ENCODE measurements around the gene TSKU. TPM values are rescaled to one million over a fixed set of nuclear protein-coding genes. Genes with fewer than 3 reads are reported as not detected.
A peak's percentile ranks its signal among the peaks of the same experiment; 100 is the strongest.

Gene TSKU
- total and polyA plus RNA-seq, 9 of the 15 experiments (the other 6 are each of a cell fraction or from before 2014, with no cell fraction given): 0.60 to 11.9 (median 8.4) TPM

DNA sequence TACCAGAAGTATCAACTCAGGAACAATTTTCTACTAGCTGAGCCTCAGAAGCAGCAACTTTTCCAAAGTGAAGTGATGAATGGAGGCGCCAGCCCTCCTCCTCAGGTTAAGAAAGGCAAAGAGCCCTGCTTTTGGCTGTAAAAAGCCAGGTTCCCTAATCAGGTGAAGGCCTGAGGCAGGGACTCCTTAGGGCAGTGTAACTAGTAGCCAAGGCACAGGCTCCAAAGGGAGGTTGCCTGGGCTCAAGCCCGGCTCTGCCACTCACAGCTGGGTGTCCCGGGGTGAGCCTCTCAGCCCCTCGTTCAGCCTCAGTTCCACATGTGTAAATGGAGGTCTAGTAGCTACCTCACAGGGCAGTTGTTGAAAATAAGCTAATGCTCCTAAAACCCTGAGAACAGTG lies 19.5 kb downstream of the TSKU start:
- H3K4me2 ChIP-seq (ENCODE audit: insufficient read depth, low read length): no peak overlapping the region
- H3K36me3 ChIP-seq (ENCODE audit: control insufficient read depth, insufficient read depth, low read length): peaks cover 6% of the 10 kb centered on the region; the same call in 1 of the 3 replicates
- no peaks in the 10 kb centered on the region for H3K9me3 ChIP-seq (replicated peaks; ENCODE audit: control insufficient read depth, insufficient read depth, low read depth, low read length)
- no peak for ATAC-seq
- TF ChIP-seq XRCC3 (IDR thresholded peaks at IDR 0.05) (no peak), ZNF134 (CRISPR knock-in tag; conservative IDR thresholded peaks at IDR 0.05) (peak; percentile 91)
- no peak overlapping the region for H2AFZ ChIP-seq (ENCODE audit: low read depth, low read length)
- H3K27ac ChIP-seq (ENCODE audit: extremely low read depth, low read depth, low read length): no peak overlapping the region
- peak; percentile 26 for FAIRE-seq
- no peak for DNase-seq (ENCODE audit: extremely low read depth in 1 of 4, low spot score in 3 of 4)
- CTCF ChIA-PET (ENCODE audit: low intra/inter-chr PET ratio): no interaction called here
- no peaks in the 10 kb centered on the region for H3K27me3 ChIP-seq (ENCODE audit: control insufficient read depth in 2 of 2, insufficient read depth in 2 of 2, low read length in 2 of 2)
- peak overlapping the region in 1 of 2 experiments; percentile 53; a peak in 1 of 4 replicates for H3K9ac ChIP-seq (ENCODE audit: insufficient read depth in 1 of 2, low read depth in 2 of 2, low read length in 2 of 2)
- peaks cover 2% of the 10 kb centered on the region for H3K9me1 ChIP-seq (ENCODE audit: control insufficient read depth, insufficient read depth, low read length)
- no TSS peak for BruUV-seq (replicated peaks)
- intact Hi-C loops (cut with micrococcal nuclease): loop anchor here (5.0 kb wide), 1 partner anchor 35 kb away; no protein-coding TSS in a partner anchor
- H3K4me3 ChIP-seq: no peak overlapping the region
- peaks cover 11 to 28% of the 10 kb centered on the region in 2 experiments; a peak in 4 of 5 replicates for H3K4me1 ChIP-seq (replicated peaks in 1 of 2; ENCODE audit: control insufficient read depth in 2 of 2, insufficient read depth in 2 of 2, low read length in 2 of 2)
- WGBS (ENCODE audit: insufficient coverage, low coverage, missing lambda C conversion rate): 57% methylated on average over 4 of the region's 4 CpGs
- H4K20me1 ChIP-seq (replicated peaks; ENCODE audit: control insufficient read depth, insufficient read depth, low read length): no peaks in the 10 kb centered on the region; the same call in 1 of the 2 replicates
- POLR2A ChIA-PET: interaction anchor here (0.6 to 1.6 kb wide), 5 partner anchors 20 to 100 kb away, joined by 3 to 4 read pairs (median 3); no protein-coding TSS in a partner anchor
- in situ Hi-C loops (cut with MboI): no loop called here
- H3K79me2 ChIP-seq (ENCODE audit: control insufficient read depth, insufficient read depth, low read length): no peaks in the 10 kb centered on the region

DNA sequence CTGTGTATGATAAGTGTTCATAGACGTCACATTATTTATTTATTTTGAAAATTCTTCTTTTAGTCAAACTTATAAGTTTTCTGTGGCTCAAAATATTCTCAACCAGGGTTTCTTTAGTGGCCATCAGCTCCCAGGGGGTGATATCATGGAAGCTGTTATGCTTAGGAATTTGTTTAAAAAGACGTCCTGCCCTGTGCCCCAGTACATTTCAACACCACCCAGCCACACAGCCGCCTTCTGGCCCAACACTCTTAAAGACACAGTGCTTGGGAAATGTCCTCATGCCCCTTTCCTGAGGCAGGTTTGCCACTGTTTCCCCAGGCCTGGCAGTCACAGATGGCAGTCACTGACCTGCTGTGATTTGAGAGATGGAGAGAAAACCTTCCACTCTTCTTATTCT lies 19.9 kb downstream of the TSKU start:
- no TSS peak for BruUV-seq (replicated peaks)
- DNase-seq (ENCODE audit: extremely low read depth in 1 of 4, low spot score in 3 of 4) (no peak), FAIRE-seq (no peak), ATAC-seq (no peak)
- no peak overlapping the region for H3K9ac ChIP-seq (ENCODE audit: insufficient read depth in 1 of 2, low read depth in 2 of 2, low read length in 2 of 2)
- peaks cover 2% of the 10 kb centered on the region for H3K9me1 ChIP-seq (ENCODE audit: control insufficient read depth, insufficient read depth, low read length)
- H3K4me2 ChIP-seq (ENCODE audit: insufficient read depth, low read length): no peak overlapping the region
- in situ Hi-C loops (cut with MboI) (no loop called here), intact Hi-C loops (cut with micrococcal nuclease) (loop anchor here (5.0 kb wide), 1 partner anchor 34 kb away; no protein-coding TSS in a partner anchor)
- WGBS (ENCODE audit: insufficient coverage, low coverage, missing lambda C conversion rate): 39% methylated on average over 3 of the region's 3 CpGs
- peaks cover 5% of the 10 kb centered on the region; the same call in 1 of the 3 replicates for H3K36me3 ChIP-seq (ENCODE audit: control insufficient read depth, insufficient read depth, low read length)
- TF ChIP-seq GTF2E2 (tag; IDR thresholded peaks at IDR 0.05) (no peak), EP300 (IDR thresholded peaks at IDR 0.05; ENCODE audit: low read length) (no peak)
- TF ChIP-seq, protein P1, sequence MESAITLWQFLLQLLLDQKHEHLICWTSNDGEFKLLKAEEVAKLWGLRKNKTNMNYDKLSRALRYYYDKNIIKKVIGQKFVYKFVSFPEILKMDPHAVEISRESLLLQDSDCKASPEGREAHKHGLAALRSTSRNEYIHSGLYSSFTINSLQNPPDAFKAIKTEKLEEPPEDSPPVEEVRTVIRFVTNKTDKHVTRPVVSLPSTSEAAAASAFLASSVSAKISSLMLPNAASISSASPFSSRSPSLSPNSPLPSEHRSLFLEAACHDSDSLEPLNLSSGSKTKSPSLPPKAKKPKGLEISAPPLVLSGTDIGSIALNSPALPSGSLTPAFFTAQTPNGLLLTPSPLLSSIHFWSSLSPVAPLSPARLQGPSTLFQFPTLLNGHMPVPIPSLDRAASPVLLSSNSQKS (CRISPR knock-in tag; IDR thresholded peaks at IDR 0.05): no peak
- H3K9me3 ChIP-seq (replicated peaks; ENCODE audit: control insufficient read depth, insufficient read depth, low read depth, low read length): no peaks in the 10 kb centered on the region
- H3K79me2 ChIP-seq (ENCODE audit: control insufficient read depth, insufficient read depth, low read length): no peaks in the 10 kb centered on the region
- H2AFZ ChIP-seq (ENCODE audit: low read depth, low read length): no peak overlapping the region
- peaks cover 11 to 30% of the 10 kb centered on the region in 2 experiments; a peak in 4 of 5 replicates for H3K4me1 ChIP-seq (replicated peaks in 1 of 2; ENCODE audit: control insufficient read depth in 2 of 2, insufficient read depth in 2 of 2, low read length in 2 of 2)
- H3K4me3 ChIP-seq: no peak overlapping the region
- ChIA-PET POLR2A (interaction anchor here (0.6 to 1.1 kb wide), 3 partner anchors 42 to 81 kb away, joined by 3 to 4 read pairs (median 4); no protein-coding TSS in a partner anchor), CTCF (ENCODE audit: low intra/inter-chr PET ratio) (no interaction called here)
- no peaks in the 10 kb centered on the region; the same call in 1 of the 2 replicates for H4K20me1 ChIP-seq (replicated peaks; ENCODE audit: control insufficient read depth, insufficient read depth, low read length)
- no peaks in the 10 kb centered on the region for H3K27me3 ChIP-seq (ENCODE audit: control insufficient read depth in 2 of 2, insufficient read depth in 2 of 2, low read length in 2 of 2)
- H3K27ac ChIP-seq (ENCODE audit: extremely low read depth, low read depth, low read length): no peak overlapping the region

Data from K562 (cell line).